ENCODE data around the gene SMOC1.

Gene SMOC1

GRCh38 chr14:70033561-70033960, 154.3 kb downstream of the SMOC1 start:
- no peaks in the 10 kb centered on the region for H3K4me1 ChIP-seq (ENCODE audit: low read depth, poor library complexity, severe bottlenecking)
- H3K36me3 ChIP-seq (ENCODE audit: insufficient read depth) = no peaks in the 10 kb centered on the region
- H3K79me2 ChIP-seq (ENCODE audit: insufficient read depth, low read depth) = no peaks in the 10 kb centered on the region
- H3K9ac ChIP-seq = no peak overlapping the region
- no peaks in the 10 kb centered on the region for H4K20me1 ChIP-seq (ENCODE audit: insufficient read depth)
- H3K4me3 ChIP-seq (IDR thresholded peaks at IDR 0.05; ENCODE audit: insufficient read depth, low read depth, low read length) = no peak overlapping the region
- no peak overlapping the region for H2AFZ ChIP-seq (ENCODE audit: low read depth)
- H3K27me3 ChIP-seq (ENCODE audit: insufficient read depth, low read depth) = no peaks in the 10 kb centered on the region
- no peak overlapping the region for H3K4me2 ChIP-seq
- no peak overlapping the region for H3K27ac ChIP-seq
- TF ChIP-seq CTCF (conservative IDR thresholded peaks at IDR 0.05; ENCODE audit: low read depth, low read length) = no peak

GRCh38 chr14:70034257-70034656, 155.0 kb downstream of the SMOC1 start:
- Histone ChIP-seq H2AFZ (ENCODE audit: low read depth) (no peak overlapping the region), H3K27ac (no peak overlapping the region), H3K4me2 (no peak overlapping the region), H3K4me3 (IDR thresholded peaks at IDR 0.05; ENCODE audit: insufficient read depth, low read depth, low read length) (no peak overlapping the region), H3K9ac (no peak overlapping the region), H3K27me3 (ENCODE audit: insufficient read depth, low read depth) (no peaks in the 10 kb centered on the region), H3K79me2 (ENCODE audit: insufficient read depth, low read depth) (no peaks in the 10 kb centered on the region), H3K36me3 (ENCODE audit: insufficient read depth) (no peaks in the 10 kb centered on the region), H4K20me1 (ENCODE audit: insufficient read depth) (no peaks in the 10 kb centered on the region), H3K4me1 (ENCODE audit: low read depth, poor library complexity, severe bottlenecking) (no peaks in the 10 kb centered on the region)
- no peak for TF ChIP-seq CTCF (conservative IDR thresholded peaks at IDR 0.05; ENCODE audit: low read depth, low read length)

- Histone ChIP-seq H3K4me2 (no peak overlapping the region), H3K27me3 (ENCODE audit: insufficient read depth, low read depth) (no peaks in the 10 kb centered on the region), H3K27ac (no peak overlapping the region), H3K4me1 (ENCODE audit: low read depth, poor library complexity, severe bottlenecking) (no peaks in the 10 kb centered on the region), H3K9ac (no peak overlapping the region), H4K20me1 (ENCODE audit: insufficient read depth) (no peaks in the 10 kb centered on the region), H3K36me3 (ENCODE audit: insufficient read depth) (no peaks in the 10 kb centered on the region), H3K4me3 (IDR thresholded peaks at IDR 0.05; ENCODE audit: insufficient read depth, low read depth, low read length) (no peak overlapping the region), H3K79me2 (ENCODE audit: insufficient read depth, low read depth) (no peaks in the 10 kb centered on the region), H2AFZ (ENCODE audit: low read depth) (no peak overlapping the region)
- no peak for TF ChIP-seq CTCF (conservative IDR thresholded peaks at IDR 0.05; ENCODE audit: low read depth, low read length)
These were observed 157.4 kb downstream of the SMOC1 start for GRCh38 chr14:70036665-70037064.

GRCh38 chr14:70043001-70043400, 163.8 kb downstream of the SMOC1 start:
- Histone ChIP-seq H3K9ac (no peak overlapping the region), H3K36me3 (ENCODE audit: insufficient read depth) (no peaks in the 10 kb centered on the region), H3K27me3 (ENCODE audit: insufficient read depth, low read depth) (no peaks in the 10 kb centered on the region), H2AFZ (ENCODE audit: low read depth) (no peak overlapping the region), H3K79me2 (ENCODE audit: insufficient read depth, low read depth) (no peaks in the 10 kb centered on the region), H4K20me1 (ENCODE audit: insufficient read depth) (no peaks in the 10 kb centered on the region), H3K27ac (no peak overlapping the region), H3K4me2 (no peak overlapping the region), H3K4me3 (IDR thresholded peaks at IDR 0.05; ENCODE audit: insufficient read depth, low read depth, low read length) (no peak overlapping the region), H3K4me1 (ENCODE audit: low read depth, poor library complexity, severe bottlenecking) (no peaks in the 10 kb centered on the region)
- no peak for TF ChIP-seq CTCF (conservative IDR thresholded peaks at IDR 0.05; ENCODE audit: low read depth, low read length)

- no peak overlapping the region for H3K9ac ChIP-seq
- no peak overlapping the region for H3K4me2 ChIP-seq
- H3K4me1 ChIP-seq (ENCODE audit: low read depth, poor library complexity, severe bottlenecking) = no peaks in the 10 kb centered on the region
- no peak for TF ChIP-seq CTCF (conservative IDR thresholded peaks at IDR 0.05; ENCODE audit: low read depth, low read length)
- H3K27me3 ChIP-seq (ENCODE audit: insufficient read depth, low read depth) = no peaks in the 10 kb centered on the region
- no peak overlapping the region for H3K27ac ChIP-seq
- no peaks in the 10 kb centered on the region for H4K20me1 ChIP-seq (ENCODE audit: insufficient read depth)
- no peak overlapping the region for H3K4me3 ChIP-seq (IDR thresholded peaks at IDR 0.05; ENCODE audit: insufficient read depth, low read depth, low read length)
- no peaks in the 10 kb centered on the region for H3K79me2 ChIP-seq (ENCODE audit: insufficient read depth, low read depth)
- H3K36me3 ChIP-seq (ENCODE audit: insufficient read depth) = no peaks in the 10 kb centered on the region
- no peak overlapping the region for H2AFZ ChIP-seq (ENCODE audit: low read depth)
These were observed 166.1 kb downstream of the SMOC1 start for GRCh38 chr14:70045310-70045709.
